Vagina (tissue), 2 donors: ENCODE data around the gene STIMATE.

Experiments
- CTCF ChIP-seq, 3 experiments: fragments of 450-650 bp in 2 of 3; fragments of 200-600 bp in 1 of 3; sonication (generic) in 1 of 3; IDR thresholded peaks; one replicate each; pipeline ENCODE4 v1.5.1; 2017 to 2019; ENCODE audit warnings: antibody characterized with exemption in 3 of 3, mild to moderate bottlenecking in 2 of 3, moderate library complexity in 2 of 3
- POLR2A ChIP-seq, 2 donors: fragments of 450-650 bp; IDR thresholded peaks; one replicate each; pipeline ENCODE4 v1.6.1; 2017; ENCODE audit warnings: antibody characterized with exemption in 2 of 2, mild to moderate bottlenecking in 2 of 2, moderate library complexity in 2 of 2
- POLR2AphosphoS5 ChIP-seq, 2 donors: sonication (generic); formaldehyde crosslinking; IDR thresholded peaks; one replicate each; pipeline ENCODE4 v1.9.0; 2017; ENCODE audit warnings: antibody characterized with exemption in 2 of 2, mild to moderate bottlenecking in 2 of 2, low read depth in 1 of 2; ENCODE audit not compliant: insufficient read depth in 1 of 2

DNA sequence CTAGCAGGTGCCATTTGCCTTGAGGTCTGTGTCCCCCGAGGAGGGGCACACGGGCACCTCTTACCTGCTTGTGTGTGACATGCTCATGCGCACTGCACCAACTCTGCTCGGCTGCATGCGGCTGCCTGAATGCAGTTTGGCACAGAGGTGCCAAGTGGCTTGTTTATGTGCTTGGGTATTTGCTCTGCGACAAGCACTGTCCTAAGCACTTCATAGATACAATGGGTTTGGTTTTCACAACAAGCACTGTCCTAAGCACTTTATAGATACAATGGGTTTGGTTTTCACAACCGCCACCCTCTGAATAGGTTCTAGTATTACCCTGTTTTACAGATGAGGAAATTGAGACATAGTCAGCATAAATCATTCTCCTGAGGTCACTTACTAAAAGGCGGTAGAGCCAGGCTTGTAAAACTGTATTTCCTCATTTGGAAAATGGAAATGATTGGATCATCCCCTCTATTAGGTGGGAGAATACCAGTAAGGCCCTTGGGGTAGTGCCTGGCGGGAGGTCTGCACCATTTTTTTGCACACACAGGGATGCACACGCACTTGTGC is 67.4 kb downstream of the STIMATE start:
- no peak for TF ChIP-seq CTCF (IDR thresholded peaks at IDR 0.05)
- no peak for TF ChIP-seq POLR2A (IDR thresholded peaks at IDR 0.05)
- TF ChIP-seq POLR2AphosphoS5 (IDR thresholded peaks at IDR 0.05; ENCODE audit: insufficient read depth in 1 of 2, low read depth in 1 of 2) = no peak
